ENCODE data around the gene PXK. TPM values are rescaled to one million over a fixed set of nuclear protein-coding genes. Genes with fewer than 3 reads are reported as not detected.

Gene PXK
- total and polyA plus RNA-seq, 2 donors (not counting 1 experiment from before 2014, with no cell fraction given) = 54.6 to 65.2 TPM

DNA sequence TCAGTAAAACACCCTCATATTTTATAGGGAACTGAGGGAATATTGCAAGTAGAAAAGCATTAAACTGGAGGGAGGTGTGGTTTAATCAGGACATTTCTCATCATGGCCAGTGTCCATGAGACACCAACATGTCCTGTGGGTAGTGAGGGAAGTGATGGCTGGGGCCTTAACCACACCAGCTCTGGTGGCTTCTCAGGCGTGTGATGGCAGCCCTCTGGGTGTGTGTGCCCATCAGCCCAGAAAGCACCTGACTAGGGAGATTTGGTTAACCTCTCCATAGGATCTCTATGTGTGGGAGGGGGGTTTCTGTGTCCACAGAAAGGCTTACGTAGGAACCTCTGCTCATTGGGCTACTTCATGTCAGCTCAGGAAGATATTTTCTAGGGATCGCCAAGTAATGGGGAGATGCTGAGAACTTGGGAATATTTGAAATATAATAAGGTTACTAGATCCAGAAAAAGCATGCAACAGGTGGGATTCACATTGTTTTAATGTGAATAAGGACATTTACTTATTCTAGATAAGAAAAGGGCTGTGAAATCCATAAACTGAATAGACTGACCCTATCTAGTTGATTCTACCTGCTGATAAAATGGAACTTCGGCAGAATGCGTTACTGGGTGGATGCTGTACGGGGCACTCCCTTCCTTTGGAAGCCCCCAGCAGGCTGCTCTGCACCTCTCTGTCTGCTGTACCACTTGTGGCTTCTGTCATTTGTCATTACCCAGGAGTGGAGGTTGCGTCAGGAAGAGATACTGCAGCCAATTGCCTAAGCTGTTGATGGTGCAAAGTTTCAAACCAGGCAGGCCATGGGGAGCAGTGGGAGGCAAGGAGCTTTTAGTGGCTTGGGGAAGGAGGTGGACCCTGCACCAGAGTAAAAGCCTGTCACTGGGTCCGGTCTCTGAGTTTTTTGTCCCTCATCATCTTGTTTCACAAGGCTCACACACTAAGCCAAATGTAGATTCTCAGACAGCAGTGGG is 79.4 kb downstream of the PXK start:
- H3K9me3 ChIP-seq (ENCODE audit: control insufficient read depth, insufficient read depth, low read depth, low read length) = no peaks in the 10 kb centered on the region
- H3K79me2 ChIP-seq (ENCODE audit: control insufficient read depth, insufficient read depth, low read length) = no peaks in the 10 kb centered on the region
- H2AFZ ChIP-seq (ENCODE audit: low read length) = no peak overlapping the region
- H3K4me1 ChIP-seq (ENCODE audit: control insufficient read depth, extremely low read depth, insufficient read depth, low read length) = no peaks in the 10 kb centered on the region
- no peak overlapping the region for H3K4me3 ChIP-seq (replicated peaks in 1 of 4; ENCODE audit: control extremely low read depth in 1 of 4, insufficient read depth in 1 of 4, low read depth in 3 of 4, low read length in 4 of 4)
- no peak for DNase-seq (ENCODE audit: low read depth in 2 of 2)
- peaks cover 4% of the 10 kb centered on the region for H3K36me3 ChIP-seq (ENCODE audit: control insufficient read depth, insufficient read depth, low read length)
- TF ChIP-seq EZH2 (IDR thresholded peaks at IDR 0.05; ENCODE audit: low read length, missing control alignments) (no peak), CTCF (conservative IDR thresholded peaks at IDR 0.05 in 1 of 2, IDR thresholded peaks at IDR 0.05 in 1 of 2; ENCODE audit: low read depth in 1 of 2, low read length in 2 of 2) (no peak)
- H3K9ac ChIP-seq (ENCODE audit: insufficient read depth, low read length) = no peak overlapping the region
- H4K20me1 ChIP-seq (ENCODE audit: control insufficient read depth, extremely low read depth, insufficient read depth, low read length) = no peaks in the 10 kb centered on the region
- no peak overlapping the region for H3K27ac ChIP-seq (ENCODE audit: insufficient read depth, low read length)
- no peak overlapping the region for H3K4me2 ChIP-seq (ENCODE audit: extremely low read depth, insufficient read depth, low read length)
- H3K27me3 ChIP-seq (ENCODE audit: control insufficient read depth, insufficient read depth, low read length) = no peaks in the 10 kb centered on the region

DNA sequence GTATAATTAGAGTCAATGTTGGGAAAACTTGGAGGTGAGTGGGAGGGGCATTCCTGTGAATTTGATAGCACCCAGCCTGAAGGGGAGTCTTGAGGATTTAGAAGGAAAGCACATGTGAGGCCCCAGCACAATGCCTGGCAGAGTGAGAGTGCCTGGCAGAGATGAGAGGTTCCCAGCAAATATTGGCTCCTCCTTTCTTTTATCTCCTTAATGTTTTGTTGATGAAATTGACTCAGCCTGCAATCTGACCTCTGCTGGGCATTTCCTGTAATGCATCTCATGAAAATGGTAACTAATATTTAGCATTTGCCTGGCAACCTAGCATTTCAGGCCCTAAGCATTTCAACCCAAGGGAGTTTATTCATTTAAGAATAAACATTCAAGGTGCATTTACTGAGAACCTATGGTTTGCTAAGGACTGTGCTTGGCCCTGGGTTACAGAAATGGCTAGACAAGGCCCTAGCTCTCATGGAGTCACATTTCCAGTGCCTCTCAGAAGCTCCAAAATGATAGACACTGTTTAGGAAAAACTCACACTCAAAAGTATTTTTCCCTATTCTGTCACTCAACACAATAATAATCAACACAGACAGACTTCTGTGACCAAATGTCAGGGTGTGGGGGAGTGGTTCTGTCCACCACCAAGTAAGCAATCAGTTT is 82.0 kb downstream of the PXK start:
- Histone ChIP-seq H3K4me2 (ENCODE audit: extremely low read depth, insufficient read depth, low read length) (no peak overlapping the region), H4K20me1 (ENCODE audit: control insufficient read depth, extremely low read depth, insufficient read depth, low read length) (no peaks in the 10 kb centered on the region), H3K9ac (ENCODE audit: insufficient read depth, low read length) (no peak overlapping the region), H3K4me1 (ENCODE audit: control insufficient read depth, extremely low read depth, insufficient read depth, low read length) (no peaks in the 10 kb centered on the region), H3K79me2 (ENCODE audit: control insufficient read depth, insufficient read depth, low read length) (no peaks in the 10 kb centered on the region), H3K27me3 (ENCODE audit: control insufficient read depth, insufficient read depth, low read length) (no peaks in the 10 kb centered on the region), H3K36me3 (ENCODE audit: control insufficient read depth, insufficient read depth, low read length) (peaks cover 2% of the 10 kb centered on the region), H3K9me3 (ENCODE audit: control insufficient read depth, insufficient read depth, low read depth, low read length) (no peaks in the 10 kb centered on the region), H3K27ac (ENCODE audit: insufficient read depth, low read length) (no peak overlapping the region), H2AFZ (ENCODE audit: low read length) (no peak overlapping the region), H3K4me3 (replicated peaks in 1 of 4; ENCODE audit: control extremely low read depth in 1 of 4, insufficient read depth in 1 of 4, low read depth in 3 of 4, low read length in 4 of 4) (no peak overlapping the region)
- no peak for TF ChIP-seq EZH2 (IDR thresholded peaks at IDR 0.05; ENCODE audit: low read length, missing control alignments)
- peak; percentile 73 to 77 for TF ChIP-seq CTCF (conservative IDR thresholded peaks at IDR 0.05 in 1 of 2, IDR thresholded peaks at IDR 0.05 in 1 of 2; ENCODE audit: low read depth in 1 of 2, low read length in 2 of 2)
- peak; percentile 51 to 72 for DNase-seq (ENCODE audit: low read depth in 2 of 2)

DNA sequence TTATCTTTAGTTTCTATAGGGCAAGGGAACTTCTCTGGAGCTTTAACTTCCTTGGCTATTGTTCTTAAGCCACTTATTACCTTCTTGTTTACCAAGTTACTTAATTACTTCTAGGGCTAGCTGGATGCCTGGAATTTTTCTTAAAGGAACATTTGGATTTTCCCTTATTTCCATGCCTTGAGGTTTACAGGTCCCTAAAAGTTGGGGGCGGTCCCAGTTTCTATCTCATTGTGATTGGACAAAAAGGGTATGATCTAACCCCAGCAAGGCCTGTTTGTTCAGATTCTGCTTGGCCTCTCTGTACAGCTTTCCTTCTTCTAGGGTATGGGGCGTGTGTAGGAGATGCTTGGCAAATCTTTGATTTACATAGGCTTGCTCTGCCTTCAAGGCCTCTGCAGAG is 83.5 kb downstream of the PXK start:
- peaks cover 2% of the 10 kb centered on the region for H3K36me3 ChIP-seq (ENCODE audit: control insufficient read depth, insufficient read depth, low read length)

More for the DNA sequence above, 83.5 kb downstream of the PXK start:
- no peak for DNase-seq (ENCODE audit: low read depth in 2 of 2)
- H3K9ac ChIP-seq (ENCODE audit: insufficient read depth, low read length) = no peak overlapping the region
- no peaks in the 10 kb centered on the region for H3K27me3 ChIP-seq (ENCODE audit: control insufficient read depth, insufficient read depth, low read length)
- no peak for TF ChIP-seq EZH2 (IDR thresholded peaks at IDR 0.05; ENCODE audit: low read length, missing control alignments)
- no peak for TF ChIP-seq CTCF (conservative IDR thresholded peaks at IDR 0.05 in 1 of 2, IDR thresholded peaks at IDR 0.05 in 1 of 2; ENCODE audit: low read depth in 1 of 2, low read length in 2 of 2)
- no peak overlapping the region for H2AFZ ChIP-seq (ENCODE audit: low read length)
- H3K27ac ChIP-seq (ENCODE audit: insufficient read depth, low read length) = no peak overlapping the region
- H3K4me2 ChIP-seq (ENCODE audit: extremely low read depth, insufficient read depth, low read length) = no peak overlapping the region
- H3K4me3 ChIP-seq (replicated peaks in 1 of 4; ENCODE audit: control extremely low read depth in 1 of 4, insufficient read depth in 1 of 4, low read depth in 3 of 4, low read length in 4 of 4) = no peak overlapping the region
- no peaks in the 10 kb centered on the region for H3K9me3 ChIP-seq (ENCODE audit: control insufficient read depth, insufficient read depth, low read depth, low read length)
- H4K20me1 ChIP-seq (ENCODE audit: control insufficient read depth, extremely low read depth, insufficient read depth, low read length) = no peaks in the 10 kb centered on the region
- H3K79me2 ChIP-seq (ENCODE audit: control insufficient read depth, insufficient read depth, low read length) = no peaks in the 10 kb centered on the region
- no peaks in the 10 kb centered on the region for H3K4me1 ChIP-seq (ENCODE audit: control insufficient read depth, extremely low read depth, insufficient read depth, low read length)

Data from fibroblast of lung (primary cell).